NT2/D1 (cell line): Measurements from ENCODE around the gene TMEM63B.

ENCODE experiments used
- SUZ12 ChIP-seq: IDR thresholded peaks from 2 replicates; pipeline ENCODE4 v1.6.1; 2011; ENCODE audit not compliant: insufficient read length, insufficient read depth; ENCODE audit errors: extremely low read depth
- YY1 ChIP-seq: IDR thresholded peaks from 2 replicates; pipeline ENCODE4 v1.6.1; 2011; ENCODE audit not compliant: insufficient read length, insufficient read depth
- ZNF274 ChIP-seq: IDR thresholded peaks from 2 replicates; pipeline ENCODE4 v1.6.1; 2011; ENCODE audit warnings: mild to moderate bottlenecking, low read depth, low read length

- TF ChIP-seq SUZ12 = no peak
- no peak for TF ChIP-seq ZNF274
- no peak for TF ChIP-seq YY1
Measured at GRCh38 chr6:44142835-44143234, 15.5 kb downstream of the TMEM63B start.
